GM21526 (cell line): ENCODE results near the gene NEK8.
"Not testable (repeated sequence)": the region's sequence is repeated elsewhere in the genome, so short reads cannot be mapped to it uniquely, and the experiment has no call there.

ENCODE experiments used
- ATAC-seq: cut with Tn5 transposase; IDR thresholded peaks from one replicate; pipeline ENCODE4 v1.9.1; 2021; ENCODE audit warnings: moderate library complexity; ENCODE audit not compliant: unreplicated experiment, low FRiP score

NEK8 gene

GRCh38 chr17:28707339-28707720 lies 21.3 kb upstream of the NEK8 start:
- no peak for ATAC-seq

- peak; percentile 55 for ATAC-seq
Measured at GRCh38 chr17:28710861-28711722, 17.5 kb upstream of the NEK8 start.

GRCh38 chr17:28711723-28712031 lies 16.9 kb upstream of the NEK8 start, which contains the start of gene PROCA1:
Gene PROCA1, minus strand, starts transcription at chr17:28711888. Its CDS starts 228 bp downstream, at chr17:28711660.
- no peak for ATAC-seq

GRCh38 chr17:28712032-28712704 lies 16.4 kb upstream of the NEK8 start:
- no peak for ATAC-seq

- ATAC-seq, result no peak
Measured at GRCh38 chr17:28712705-28713415, 15.7 kb upstream of the NEK8 start.

GRCh38 chr17:28714281-28714680 lies 14.3 kb upstream of the NEK8 start:
- no peak for ATAC-seq

- no peak for ATAC-seq
Measured at GRCh38 chr17:28715217-28715616, 13.4 kb upstream of the NEK8 start.

GRCh38 chr17:28716740-28717577 lies 11.6 kb upstream of the NEK8 start:
- ATAC-seq, result no peak

- no peak for ATAC-seq
Measured at GRCh38 chr17:28717578-28718332, 10.8 kb upstream of the NEK8 start, which contains the start of gene RAB34. Gene RAB34, minus strand, starts transcription at chr17:28717868. Its CDS starts 602 bp downstream, at chr17:28717266.

GRCh38 chr17:28718333-28719020 lies 10.1 kb upstream of the NEK8 start:
- no peak for ATAC-seq

GRCh38 chr17:28719021-28719433 lies 9.6 kb upstream of the NEK8 start:
- ATAC-seq, result peak; percentile 0

GRCh38 chr17:28720247-28720996 lies 8.2 kb upstream of the NEK8 start:
- no peak for ATAC-seq

- not testable (repeated sequence) for ATAC-seq
Measured at GRCh38 chr17:28720997-28721329, 7.6 kb upstream of the NEK8 start.

- ATAC-seq, result no peak
Measured at GRCh38 chr17:28722417-28723158, 6.0 kb upstream of the NEK8 start.

- no peak for ATAC-seq
Measured at GRCh38 chr17:28723159-28723835, 5.3 kb upstream of the NEK8 start.

- not testable (repeated sequence) for ATAC-seq
Measured at GRCh38 chr17:28723836-28724499, 4.6 kb upstream of the NEK8 start.
